Skeletal muscle satellite cell (primary cell): ENCODE results near the gene WNT8B.

ENCODE experiments used
- H3K27me3 ChIP-seq: 2 replicates; pipeline ENCODE4 v1.7.0; 2013; ENCODE audit warnings: low read length; ENCODE audit not compliant: control insufficient read depth, insufficient read depth
- H3K36me3 ChIP-seq: 2 replicates; pipeline ENCODE4 v1.7.0; 2013; ENCODE audit warnings: mild to moderate bottlenecking, control low read depth, low read length; ENCODE audit not compliant: insufficient read depth
- H3K4me1 ChIP-seq: 2 replicates; pipeline ENCODE4 v1.7.0; 2013; ENCODE audit warnings: low read length; ENCODE audit not compliant: control insufficient read depth, insufficient read depth
- H3K4me2 ChIP-seq: 2 replicates; pipeline ENCODE4 v1.7.0; 2013; ENCODE audit warnings: mild to moderate bottlenecking, low read length
- H3K4me3 ChIP-seq: 2 replicates; pipeline ENCODE4 v1.7.0; 2013; ENCODE audit warnings: low read length
- H3K9ac ChIP-seq: 2 replicates; pipeline ENCODE4 v1.7.0; 2013; ENCODE audit warnings: mild to moderate bottlenecking, low read depth, low read length, moderate library complexity
- H3K9me3 ChIP-seq: replicated peaks from 2 replicates; pipeline ENCODE4 v1.7.0; 2013; ENCODE audit warnings: mild to moderate bottlenecking, control low read depth, low read length

Gene WNT8B

DNA sequence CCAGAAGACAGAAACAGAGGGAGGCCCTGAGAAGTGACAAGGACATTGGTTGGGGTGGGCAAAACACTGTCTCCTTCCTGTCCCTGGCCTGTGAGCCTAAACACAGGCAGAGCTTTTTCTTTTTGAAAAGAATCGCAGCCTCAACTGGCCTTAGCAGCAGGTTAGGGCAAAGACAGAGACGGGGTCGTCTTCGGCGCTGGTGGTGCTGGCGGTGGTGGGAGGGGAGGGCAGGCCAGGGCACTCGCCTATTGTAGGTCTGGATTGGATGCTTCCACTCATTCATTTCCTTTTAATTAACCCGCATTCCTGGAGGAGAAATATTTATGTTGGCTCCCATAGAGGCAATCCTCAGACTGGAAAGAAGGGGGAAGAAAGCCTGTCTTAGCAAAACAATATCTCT, 22.6 kb downstream of the WNT8B start:
- Histone ChIP-seq H3K27me3 (peaks cover 26% of the 10 kb centered on the region), H3K9me3 (no peaks in the 10 kb centered on the region), H3K36me3 (peaks cover 10% of the 10 kb centered on the region), H3K9ac (no peak overlapping the region), H3K4me1 (peaks cover 12% of the 10 kb centered on the region), H3K4me2 (no peak overlapping the region), H3K4me3 (no peak overlapping the region)

DNA sequence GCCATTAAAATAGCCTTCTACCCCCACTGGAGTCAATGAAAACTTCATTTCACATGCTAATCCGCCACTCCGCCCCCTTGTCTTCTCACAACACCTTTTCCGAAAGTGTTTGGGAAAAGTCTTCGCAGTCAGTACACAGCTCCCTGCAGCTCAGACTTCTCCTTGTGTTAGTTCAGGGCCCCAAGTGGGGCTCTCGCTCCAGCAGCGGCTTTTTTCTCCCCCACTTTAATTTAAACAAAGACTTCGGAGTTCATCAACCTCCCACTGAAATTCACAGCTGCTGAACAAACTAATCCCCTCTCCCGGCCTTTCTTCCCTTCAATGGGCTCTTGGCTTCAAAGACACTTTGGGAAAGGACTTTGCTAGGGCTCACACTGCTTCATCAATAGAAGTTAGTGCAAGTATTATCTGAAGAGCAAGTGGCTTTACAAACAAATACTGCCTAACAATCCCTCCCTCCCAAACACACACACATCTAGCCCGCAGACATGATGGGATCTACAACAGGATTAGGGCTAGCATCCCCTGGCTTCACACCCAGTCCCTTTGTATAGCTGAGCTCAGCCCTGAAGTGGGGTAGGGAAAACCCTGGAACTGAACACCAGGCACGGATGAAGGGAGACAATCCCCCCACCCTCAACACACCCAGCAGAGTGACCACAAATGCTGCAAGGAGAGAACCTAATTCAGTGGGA, 23.1 kb downstream of the WNT8B start:
- H3K4me3 ChIP-seq = no peak overlapping the region

DNA sequence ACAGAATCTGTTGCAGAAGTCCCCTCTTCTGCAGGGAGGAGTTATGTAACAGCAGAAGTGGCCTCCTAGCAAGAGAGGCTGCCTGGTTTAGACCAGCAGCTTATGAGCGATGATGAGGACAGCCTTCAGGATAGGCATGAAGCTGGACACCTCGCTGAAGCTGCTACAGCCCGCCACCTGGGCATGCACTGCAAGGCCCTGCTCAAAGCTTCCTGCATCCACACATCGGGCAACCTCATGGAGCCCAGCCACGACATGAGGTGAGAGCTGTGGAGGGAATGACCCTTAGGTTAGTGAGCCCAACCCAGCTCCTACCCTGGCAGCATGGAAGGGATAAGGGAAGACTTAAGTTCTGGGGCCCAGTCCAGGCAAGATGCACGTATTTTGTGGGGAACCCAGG, 24.7 kb downstream of the WNT8B start:
- peaks cover 12% of the 10 kb centered on the region for H3K27me3 ChIP-seq
- H3K4me1 ChIP-seq = peaks cover 3% of the 10 kb centered on the region
- H3K4me3 ChIP-seq = no peak overlapping the region
- peaks cover 10% of the 10 kb centered on the region for H3K36me3 ChIP-seq
- H3K4me2 ChIP-seq = no peak overlapping the region
- H3K9ac ChIP-seq = no peak overlapping the region
- H3K9me3 ChIP-seq = no peaks in the 10 kb centered on the region

More for the DNA sequence above, 23.1 kb downstream of the WNT8B start:
- peaks cover 20% of the 10 kb centered on the region for H3K27me3 ChIP-seq
- no peak overlapping the region for H3K9ac ChIP-seq
- no peak overlapping the region for H3K4me2 ChIP-seq
- H3K4me1 ChIP-seq = peaks cover 12% of the 10 kb centered on the region
- peaks cover 10% of the 10 kb centered on the region for H3K36me3 ChIP-seq
- H3K9me3 ChIP-seq = no peaks in the 10 kb centered on the region

- Histone ChIP-seq H3K9ac (no peak overlapping the region), H3K36me3 (peaks cover 14% of the 10 kb centered on the region), H3K4me2 (no peak overlapping the region), H3K27me3 (no peaks in the 10 kb centered on the region), H3K4me1 (no peaks in the 10 kb centered on the region), H3K4me3 (no peak overlapping the region), H3K9me3 (no peaks in the 10 kb centered on the region)
These were observed 26.6 kb downstream of the WNT8B start for GRCh38 chr10:100489396-100489795.

GRCh38 chr10:100490531-100490930, 27.7 kb downstream of the WNT8B start:
- peaks cover 14% of the 10 kb centered on the region for H3K36me3 ChIP-seq
- H3K9ac ChIP-seq = no peak overlapping the region
- no peak overlapping the region for H3K4me2 ChIP-seq
- no peak overlapping the region for H3K4me3 ChIP-seq
- H3K4me1 ChIP-seq = no peaks in the 10 kb centered on the region
- no peaks in the 10 kb centered on the region for H3K27me3 ChIP-seq
- H3K9me3 ChIP-seq = no peaks in the 10 kb centered on the region

GRCh38 chr10:100496567-100496966, 33.8 kb downstream of the WNT8B start:
- Histone ChIP-seq H3K4me3 (no peak overlapping the region), H3K4me2 (no peak overlapping the region), H3K27me3 (no peaks in the 10 kb centered on the region), H3K9ac (no peak overlapping the region), H3K9me3 (no peaks in the 10 kb centered on the region), H3K36me3 (peaks cover 11% of the 10 kb centered on the region), H3K4me1 (no peaks in the 10 kb centered on the region)

GRCh38 chr10:100498059-100498458, 35.2 kb downstream of the WNT8B start:
- Histone ChIP-seq H3K4me3 (no peak overlapping the region), H3K4me1 (no peaks in the 10 kb centered on the region), H3K27me3 (no peaks in the 10 kb centered on the region), H3K9me3 (no peaks in the 10 kb centered on the region), H3K9ac (no peak overlapping the region), H3K36me3 (peaks cover 18% of the 10 kb centered on the region), H3K4me2 (no peak overlapping the region)

GRCh38 chr10:100501423-100501822, 38.6 kb downstream of the WNT8B start:
- Histone ChIP-seq H3K27me3 (no peaks in the 10 kb centered on the region), H3K9ac (no peak overlapping the region), H3K4me3 (no peak overlapping the region), H3K36me3 (peaks cover 20% of the 10 kb centered on the region), H3K4me1 (peaks cover 6% of the 10 kb centered on the region), H3K9me3 (no peaks in the 10 kb centered on the region), H3K4me2 (no peak overlapping the region)

- Histone ChIP-seq H3K4me3 (no peak overlapping the region), H3K36me3 (peaks cover 17% of the 10 kb centered on the region)
These were observed 40.2 kb downstream of the WNT8B start for GRCh38 chr10:100502926-100503494.

DNA sequence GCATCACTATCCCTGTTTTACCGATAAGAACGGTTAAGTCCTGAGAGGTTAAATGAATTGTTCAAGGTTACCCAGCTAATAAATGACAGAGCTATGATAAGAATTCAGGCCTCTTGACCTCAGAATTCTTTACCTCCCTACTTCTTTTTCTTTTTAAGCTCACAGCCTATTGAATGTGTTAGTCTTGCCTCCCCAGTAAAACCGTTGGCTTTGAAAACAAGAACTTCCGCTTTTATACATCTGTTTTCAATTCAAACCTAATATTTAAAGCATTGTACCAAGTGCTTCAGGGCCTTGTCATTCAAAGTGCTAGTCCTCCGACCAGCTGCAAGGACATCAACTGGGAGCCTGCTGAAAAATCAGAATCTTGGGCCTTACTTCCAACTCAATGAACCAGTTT, 41.3 kb downstream of the WNT8B start:
- Histone ChIP-seq H3K9me3 (no peaks in the 10 kb centered on the region), H3K4me2 (no peak overlapping the region), H3K9ac (no peak overlapping the region), H3K4me1 (peaks cover 12% of the 10 kb centered on the region), H3K36me3 (peaks cover 14% of the 10 kb centered on the region), H3K4me3 (no peak overlapping the region), H3K27me3 (no peaks in the 10 kb centered on the region)

More at GRCh38 chr10:100502926-100503494, 40.2 kb downstream of the WNT8B start:
- no peak overlapping the region for H3K9ac ChIP-seq
- peaks cover 12% of the 10 kb centered on the region for H3K4me1 ChIP-seq
- H3K27me3 ChIP-seq = no peaks in the 10 kb centered on the region
- H3K4me2 ChIP-seq = no peak overlapping the region
- no peaks in the 10 kb centered on the region for H3K9me3 ChIP-seq

DNA sequence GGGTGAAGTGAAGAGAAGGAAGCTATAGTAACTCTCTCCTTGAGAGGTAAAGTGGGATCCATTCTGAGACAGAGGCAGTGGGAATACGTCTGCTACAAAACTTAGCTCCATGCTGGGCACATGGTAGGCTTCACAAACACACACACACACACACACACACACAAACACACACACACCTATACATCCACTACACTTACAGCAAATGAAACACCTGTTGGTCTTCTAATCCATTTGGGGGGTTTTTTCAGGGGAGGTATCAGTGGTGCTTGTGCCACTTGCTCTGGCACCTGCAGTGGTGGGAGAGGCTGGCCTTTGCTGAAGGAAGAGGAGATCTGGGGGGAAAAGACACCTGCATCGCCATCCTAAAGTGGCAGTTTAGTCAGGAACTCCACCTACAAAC, 42.4 kb downstream of the WNT8B start:
- H3K4me2 ChIP-seq = no peak overlapping the region
- no peak overlapping the region for H3K4me3 ChIP-seq
- H3K9me3 ChIP-seq = no peaks in the 10 kb centered on the region
- H3K36me3 ChIP-seq = peaks cover 14% of the 10 kb centered on the region
- H3K9ac ChIP-seq = no peak overlapping the region
- no peaks in the 10 kb centered on the region for H3K27me3 ChIP-seq
- H3K4me1 ChIP-seq = peaks cover 12% of the 10 kb centered on the region
